K562 (cell line): ENCODE data around the gene LONRF2. TPM values are rescaled to one million over a fixed set of nuclear protein-coding genes. Genes with fewer than 3 reads are reported as not detected.

Source experiments
- HMG20A ChIP-seq: fragments of 450-650 bp; formaldehyde crosslinking; conservative IDR thresholded peaks from 2 replicates; pipeline ENCODE4 v1.4.0; 2020; ENCODE audit warnings: mild to moderate bottlenecking, mixed read lengths
- PYGO2 ChIP-seq: fragments of 450-650 bp; IDR thresholded peaks from 2 replicates; pipeline ENCODE4 v1.6.1; 2016; ENCODE audit warnings: mild to moderate bottlenecking, missing genetic modification characterization, moderate library complexity, missing compliant biosample characterization
- ZNF764 ChIP-seq: fragments of 250-450 bp; sonication (Bioruptor Pico); IDR thresholded peaks from 2 replicates; pipeline ENCODE4 v1.4.0; 2020; ENCODE audit warnings: low read depth, mild to moderate bottlenecking, moderate library complexity
- polyA plus RNA-seq, 8 experiments: library from polyadenylated mRNA; depleted of rRNA in 4 of 8; stranded (reverse) in 5 of 8; unstranded in 3 of 8; fragments of >200 nt; fragmentation: Nextera tagmentation in 2 of 8; fragmentation: Illumina TruSeq in 1 of 8; extraction: Ambion mirVana in 2 of 8; extraction: Trizol in 1 of 8; gene quantifications; 2 replicates each; pipeline versions ENCODE4 v1.2.1 to v1.2.3, GENCODE V29; 2011 to 2014; ENCODE audit warnings: inconsistent platforms in 1 of 8, missing spikeins in 1 of 8
- total RNA-seq, 7 experiments: library from RNA; depleted of rRNA in 6 of 7; stranded (reverse); fragments of >200 nt in 6 of 7; fragmentation: Illumina TruSeq in 2 of 7; extraction: Trizol in 2 of 7; gene quantifications; 2 replicates each; pipeline versions ENCODE4 v1.2.1 to v1.2.3, GENCODE V29; 2011 to 2021; ENCODE audit warnings: low replicate concordance in 1 of 7
- TF ChIP-seq, protein P1 (sequence below): fragments of 450-650 bp; IDR thresholded peaks from 2 replicates; pipeline ENCODE4 v1.6.1; 2016; ENCODE audit warnings: low read depth, mild to moderate bottlenecking, moderate library complexity
- TF ChIP-seq, protein P2 (sequence below): sonication (generic); formaldehyde crosslinking; IDR thresholded peaks from 2 replicates; pipeline ENCODE4 v1.8.0; 2023; ENCODE audit warnings: mild to moderate bottlenecking, missing genetic modification reagents
- TF ChIP-seq, protein P3 (sequence below): sonication (generic); formaldehyde crosslinking; IDR thresholded peaks from 2 replicates; pipeline ENCODE4 v1.8.0; 2022; ENCODE audit warnings: mild to moderate bottlenecking, missing genetic modification reagents

The LONRF2 gene
- total and polyA plus RNA-seq, 9 of the 15 experiments (the other 6 are each of a cell fraction or from before 2014, with no cell fraction given) = 0.35 to 5.0 (median 2.7) TPM

DNA sequence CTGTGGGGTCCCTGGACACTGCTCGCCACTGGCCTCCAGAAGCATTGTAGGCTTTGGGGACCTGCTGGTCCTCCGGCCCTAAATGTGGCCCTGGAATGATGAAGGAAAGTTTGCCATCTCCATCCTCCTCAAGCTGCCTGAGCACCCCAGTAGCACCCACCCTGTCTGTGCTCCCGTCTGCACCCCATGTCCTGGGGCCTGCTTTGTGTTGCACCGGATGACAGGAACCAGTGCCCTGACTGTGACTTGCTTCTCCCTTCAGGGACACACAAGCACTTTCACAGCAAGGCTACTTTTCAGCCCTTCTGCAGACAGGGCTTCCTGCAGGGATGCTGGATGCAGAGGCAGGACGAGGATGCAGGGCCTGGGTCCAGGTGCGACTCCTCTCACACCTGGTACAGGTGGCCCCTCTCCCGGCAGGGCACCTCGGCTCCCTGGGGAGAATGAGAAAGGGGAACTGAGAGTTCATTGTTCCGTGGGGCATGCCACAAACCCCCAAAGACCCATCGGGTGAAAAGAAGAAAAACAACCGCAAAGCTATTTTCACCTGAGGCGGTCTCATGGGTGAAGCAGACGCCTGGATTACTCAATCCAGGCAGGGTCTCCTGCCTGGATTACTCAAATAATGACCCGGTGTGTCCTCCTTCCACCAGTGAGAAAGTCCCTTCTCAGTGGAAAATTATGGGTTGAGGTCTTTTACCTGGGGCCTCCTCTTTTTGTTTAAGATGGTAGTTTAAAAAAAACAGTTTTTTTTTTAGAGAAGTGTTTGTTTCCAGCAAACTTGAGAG, 74.9 kb downstream of the LONRF2 start (continued):
- no peak for TF ChIP-seq ZNF764 (CRISPR knock-in tag)
- TF ChIP-seq, protein P1, sequence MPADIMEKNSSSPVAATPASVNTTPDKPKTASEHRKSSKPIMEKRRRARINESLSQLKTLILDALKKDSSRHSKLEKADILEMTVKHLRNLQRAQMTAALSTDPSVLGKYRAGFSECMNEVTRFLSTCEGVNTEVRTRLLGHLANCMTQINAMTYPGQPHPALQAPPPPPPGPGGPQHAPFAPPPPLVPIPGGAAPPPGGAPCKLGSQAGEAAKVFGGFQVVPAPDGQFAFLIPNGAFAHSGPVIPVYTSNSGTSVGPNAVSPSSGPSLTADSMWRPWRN = no peak
- TF ChIP-seq, protein P2, sequence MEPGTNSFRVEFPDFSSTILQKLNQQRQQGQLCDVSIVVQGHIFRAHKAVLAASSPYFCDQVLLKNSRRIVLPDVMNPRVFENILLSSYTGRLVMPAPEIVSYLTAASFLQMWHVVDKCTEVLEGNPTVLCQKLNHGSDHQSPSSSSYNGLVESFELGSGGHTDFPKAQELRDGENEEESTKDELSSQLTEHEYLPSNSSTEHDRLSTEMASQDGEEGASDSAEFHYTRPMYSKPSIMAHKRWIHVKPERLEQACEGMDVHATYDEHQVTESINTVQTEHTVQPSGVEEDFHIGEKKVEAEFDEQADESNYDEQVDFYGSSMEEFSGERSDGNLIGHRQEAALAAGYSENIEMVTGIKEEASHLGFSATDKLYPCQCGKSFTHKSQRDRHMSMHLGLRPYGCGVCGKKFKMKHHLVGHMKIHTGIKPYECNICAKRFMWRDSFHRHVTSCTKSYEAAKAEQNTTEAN (CRISPR knock-in tag) = no peak
- TF ChIP-seq PYGO2 (tag) = no peak
- TF ChIP-seq HMG20A (CRISPR knock-in tag) = no peak
- TF ChIP-seq, protein P3, sequence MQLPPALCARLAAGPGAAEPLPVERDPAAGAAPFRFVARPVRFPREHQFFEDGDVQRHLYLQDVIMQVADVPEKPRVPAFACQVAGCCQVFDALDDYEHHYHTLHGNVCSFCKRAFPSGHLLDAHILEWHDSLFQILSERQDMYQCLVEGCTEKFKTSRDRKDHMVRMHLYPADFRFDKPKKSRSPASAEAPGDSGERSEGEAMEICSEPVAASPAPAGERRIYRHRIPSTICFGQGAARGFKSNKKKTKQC = no peak
